Measurements from ENCODE around the gene BGLAP.
A peak's percentile ranks its signal among the peaks of the same experiment; 100 is the strongest.

The BGLAP gene

DNA sequence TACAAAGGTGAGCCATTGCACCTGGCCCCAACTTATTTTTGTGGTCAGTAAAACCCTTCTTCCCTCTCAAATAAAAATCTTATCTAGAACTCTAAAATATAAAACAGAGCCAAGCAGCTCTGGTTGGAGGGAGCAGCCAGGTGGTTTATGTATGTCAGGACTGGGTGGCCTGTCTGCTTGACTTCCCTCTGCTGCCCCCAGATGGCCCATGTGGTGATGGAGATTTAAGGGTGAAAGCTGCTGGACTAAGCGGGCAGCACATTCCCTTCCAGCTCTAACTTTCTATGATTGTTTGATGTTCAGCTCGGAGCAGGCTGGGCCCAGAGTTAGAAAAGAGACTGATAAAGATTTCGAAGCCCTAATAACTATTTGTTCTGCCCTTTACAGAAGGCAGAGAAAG, 17.8 kb downstream of the BGLAP start:
- DNase-seq = no peak

DNA sequence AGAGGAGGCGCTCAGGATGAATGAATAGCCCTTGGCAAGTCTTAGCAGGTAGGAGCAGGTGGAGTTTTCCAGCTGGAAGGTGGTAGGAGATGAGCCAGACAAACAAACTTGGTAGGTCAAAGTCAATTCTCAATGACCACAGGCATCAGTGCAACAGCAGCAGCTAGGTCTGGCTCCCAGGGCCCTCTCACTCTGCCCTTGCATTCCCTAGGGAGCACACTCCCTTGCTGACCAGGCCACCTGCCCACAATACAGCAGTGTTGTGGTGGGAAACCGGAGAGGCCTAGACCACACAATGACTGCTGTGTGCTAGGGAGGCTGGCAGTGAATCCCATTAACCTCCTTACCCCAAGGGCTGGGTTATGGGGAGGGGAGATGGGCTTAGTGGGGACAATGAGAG, 18.9 kb downstream of the BGLAP start:
- no peak for DNase-seq

DNA sequence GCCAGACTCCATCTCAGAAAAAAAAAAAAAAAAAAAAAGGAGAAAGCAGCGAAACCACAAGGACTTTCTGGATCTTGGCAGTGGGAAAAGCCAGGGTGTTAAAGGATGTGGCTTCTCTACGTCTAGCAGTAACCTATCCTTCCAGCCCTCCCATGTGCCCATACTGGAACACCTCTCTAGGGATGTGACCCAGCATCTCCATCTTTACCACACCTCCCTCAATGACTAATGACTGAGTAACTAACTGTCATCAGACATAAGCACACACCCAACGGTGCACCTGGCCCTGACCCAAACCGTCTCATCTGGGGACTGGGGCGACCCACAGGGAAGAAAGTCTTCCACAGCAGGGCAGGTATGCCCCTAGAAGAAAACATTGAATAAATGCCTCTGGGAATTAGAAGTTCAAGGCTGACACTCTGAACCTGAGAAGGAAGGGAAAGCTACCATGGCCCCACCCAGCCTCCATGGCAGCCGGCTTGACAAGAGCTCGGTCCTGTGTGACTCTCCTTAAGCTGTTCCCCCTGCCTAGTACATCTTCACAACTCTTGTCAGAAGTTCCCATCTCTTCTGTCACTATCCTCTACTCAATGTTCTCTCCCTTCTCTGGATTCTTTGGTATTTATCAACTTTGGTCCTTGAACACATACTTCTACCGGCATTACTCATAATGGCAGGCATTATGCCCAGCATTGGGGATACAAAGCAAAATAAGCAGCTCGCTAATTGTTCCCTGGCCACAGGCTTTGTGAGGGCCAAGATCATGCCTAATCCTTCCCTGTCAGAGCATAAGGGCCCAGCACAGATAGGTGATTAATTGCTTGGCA, 20.7 kb downstream of the BGLAP start:
- DNase-seq = no peak

DNA sequence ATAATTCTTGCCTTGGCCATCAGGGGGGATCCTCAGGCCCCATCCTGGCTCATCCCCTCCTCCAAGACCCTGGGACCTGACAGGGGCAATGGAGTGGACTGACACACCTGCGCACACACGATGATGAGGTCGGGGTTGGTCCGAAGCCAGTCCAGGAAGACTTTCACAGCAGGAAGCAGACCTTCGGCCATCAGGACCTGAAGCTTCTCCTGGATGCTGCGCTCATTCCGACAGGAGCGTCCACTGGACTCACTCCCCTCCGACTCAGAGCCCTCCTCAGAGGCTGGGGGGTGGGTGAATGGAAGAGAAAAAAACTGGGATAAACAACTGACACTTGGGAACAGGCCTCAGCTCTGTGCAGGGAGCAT, 21.3 kb downstream of the BGLAP start:
- DNase-seq = no peak

DNA sequence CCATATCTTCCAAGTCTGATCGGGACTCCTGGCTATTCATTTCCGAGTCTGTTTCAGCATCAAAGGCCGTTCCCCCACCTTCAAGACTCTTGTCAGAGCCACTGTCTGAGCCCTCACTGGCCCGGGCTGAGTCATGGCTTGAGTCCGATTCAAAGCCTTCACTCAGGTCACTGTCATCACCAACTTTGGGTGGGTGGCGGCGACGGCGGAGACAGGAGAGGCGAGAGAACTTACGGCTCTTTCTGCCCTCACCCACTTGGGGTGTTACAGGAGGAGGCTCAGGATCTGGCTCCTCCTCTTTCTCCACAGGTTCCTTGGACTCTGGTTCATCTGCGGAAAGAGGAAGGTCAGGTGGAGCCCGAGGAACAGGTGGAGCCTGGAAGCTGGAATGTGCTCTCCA, 24.1 kb downstream of the BGLAP start:
- DNase-seq = no peak

DNA sequence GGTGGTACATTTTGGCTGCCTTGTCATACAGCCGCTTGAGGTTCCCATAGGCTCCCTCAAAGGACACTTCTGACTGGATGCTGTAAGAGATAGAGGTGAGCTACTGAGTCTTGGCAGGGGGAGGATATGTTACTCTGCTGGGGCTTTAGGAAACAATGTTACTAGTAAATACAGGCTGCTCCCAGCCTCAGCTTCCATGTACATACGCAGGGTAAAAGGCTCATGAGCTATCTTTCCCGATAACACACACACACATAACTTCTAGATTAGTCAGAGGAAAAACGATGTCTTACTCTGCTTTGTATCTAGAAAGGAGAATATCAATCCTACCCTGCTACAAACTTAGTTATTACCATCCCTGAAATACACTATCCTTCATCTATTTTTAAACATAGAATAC, 26.4 kb downstream of the BGLAP start:
- DNase-seq = no peak

DNA sequence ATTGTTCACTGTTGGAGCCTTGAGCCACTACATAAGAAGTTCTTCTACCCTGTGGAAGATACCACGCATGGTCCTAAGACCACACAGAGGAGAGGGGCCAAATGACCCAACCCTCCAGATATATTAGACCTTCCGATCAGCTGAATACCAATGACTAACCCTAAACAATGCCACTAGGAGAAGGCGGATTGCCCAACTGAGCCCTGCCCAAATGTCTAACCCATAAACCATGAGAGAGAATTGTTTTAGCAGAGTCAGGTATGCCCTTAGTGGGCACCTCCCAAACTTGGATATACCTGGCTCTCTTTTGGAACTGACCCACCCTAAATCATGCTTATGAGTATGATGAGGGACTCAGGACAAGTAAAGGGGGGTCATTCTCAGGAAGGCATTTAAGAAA, 28.3 kb downstream of the BGLAP start:
- no peak for DNase-seq

DNA sequence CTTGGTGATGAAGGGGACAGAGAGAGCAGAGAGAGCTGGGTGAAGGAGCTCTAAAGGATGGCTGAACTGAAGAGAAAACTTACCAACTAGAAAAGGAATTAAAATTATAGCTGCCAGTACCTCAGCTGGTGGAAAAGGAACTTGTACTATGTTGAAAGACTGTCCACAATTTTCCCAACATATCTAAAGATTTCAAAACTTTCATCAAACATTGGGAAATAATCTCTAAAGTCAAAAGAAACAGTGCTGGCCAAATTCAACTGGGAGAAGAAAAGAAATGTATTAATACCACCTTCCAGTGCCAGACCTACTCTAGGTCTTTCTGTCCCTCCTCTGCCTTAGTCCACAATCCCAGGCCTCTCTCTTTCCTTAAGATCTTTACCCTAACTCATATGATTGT, 34.5 kb downstream of the BGLAP start:
- DNase-seq = no peak

DNA sequence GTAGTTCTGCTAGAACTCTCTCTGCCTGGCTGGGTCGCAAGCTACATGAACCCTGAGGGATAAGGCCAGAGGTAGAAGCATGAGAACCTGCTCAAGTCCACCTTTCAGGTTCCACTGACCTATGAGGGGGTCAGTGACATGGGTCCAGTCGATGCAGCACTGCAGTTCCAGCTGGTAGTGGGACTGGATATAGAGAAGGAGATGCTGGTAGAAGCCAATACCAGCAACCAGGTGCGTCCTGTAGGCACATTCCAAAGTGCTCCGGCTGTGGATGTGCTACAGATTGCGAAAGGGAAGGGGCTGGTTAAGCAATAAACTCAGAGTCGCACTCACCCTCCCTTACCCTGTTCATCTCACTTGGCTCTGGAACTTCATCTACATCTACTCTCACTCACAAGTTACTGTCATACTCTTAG, 35.0 kb downstream of the BGLAP start:
- DNase-seq = no peak

DNA sequence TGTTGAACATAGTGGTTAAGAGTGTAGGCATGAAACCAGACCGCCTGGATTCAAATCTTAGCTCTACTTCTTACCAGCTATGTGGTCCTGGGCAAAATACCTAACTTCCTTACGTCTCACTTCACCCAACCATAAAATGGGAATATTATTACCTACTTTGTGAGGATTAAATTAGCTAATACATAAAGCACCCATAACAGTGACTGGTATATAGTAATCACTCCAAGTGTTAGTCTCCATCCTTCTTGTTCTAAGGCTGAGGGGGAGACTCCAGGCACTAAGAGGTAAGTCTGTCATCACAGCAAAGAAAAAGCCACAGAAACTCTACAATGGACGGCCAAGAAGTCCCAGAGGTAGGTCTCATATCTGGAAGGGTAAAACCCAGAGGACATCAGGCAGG, 37.9 kb downstream of the BGLAP start:
- DNase-seq = no peak

DNA sequence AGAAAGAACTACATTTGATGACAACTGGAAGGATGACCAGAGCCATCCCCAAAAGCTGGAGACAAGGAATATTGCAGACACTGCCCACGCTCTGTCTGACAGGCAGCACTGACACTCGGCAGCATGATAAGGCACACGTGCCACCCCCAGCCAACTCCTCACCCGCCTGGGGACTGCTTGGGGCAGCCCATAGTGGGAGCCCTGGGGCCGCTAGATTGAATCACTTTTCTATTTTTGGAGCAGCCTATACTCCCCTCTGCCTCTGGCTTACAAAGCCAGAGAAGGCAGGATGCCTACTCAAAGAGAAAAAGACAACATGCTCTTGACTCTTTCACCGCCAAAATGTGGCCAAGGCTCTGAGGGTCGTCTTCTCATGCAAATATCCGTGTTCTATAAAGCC, 39.3 kb downstream of the BGLAP start:
- DNase-seq = no peak

DNA sequence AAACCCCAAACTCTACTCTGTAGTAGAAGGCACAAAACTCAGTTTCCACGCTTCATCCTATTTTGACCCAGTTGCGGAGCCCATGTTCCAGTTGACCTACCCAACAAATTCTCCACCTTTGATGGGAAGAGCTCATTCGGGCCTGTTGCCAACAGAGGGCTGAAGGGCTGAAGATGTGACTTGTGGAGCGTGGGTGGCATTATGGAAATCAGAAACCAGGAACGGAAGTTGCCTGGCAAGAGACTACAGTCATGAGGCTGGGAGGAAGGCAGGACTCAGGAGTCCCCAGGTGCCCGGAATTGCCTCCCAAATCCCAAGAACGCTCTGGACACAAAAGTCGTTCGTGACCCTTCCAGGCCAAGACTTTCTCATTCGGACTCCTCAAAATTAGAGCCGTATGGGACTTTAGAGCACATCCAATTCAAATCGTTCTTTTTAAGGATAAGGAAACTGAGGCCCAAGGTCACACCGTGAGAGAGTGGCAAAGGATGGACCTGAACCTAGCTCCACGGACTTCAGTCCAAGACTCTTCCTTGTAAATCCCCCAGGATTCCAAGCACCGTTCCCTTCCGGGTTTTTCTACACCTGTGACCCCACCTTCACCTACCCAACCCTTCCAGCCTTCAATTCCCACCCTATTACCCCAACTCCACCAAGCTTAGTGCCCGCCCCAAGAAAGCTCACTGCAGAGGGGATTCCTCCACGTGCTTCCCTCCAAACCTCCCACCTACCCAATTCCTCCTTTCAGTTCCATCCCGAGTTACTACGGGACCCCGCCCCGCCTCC, 39.9 kb downstream of the BGLAP start:
- no peak for DNase-seq

DNA sequence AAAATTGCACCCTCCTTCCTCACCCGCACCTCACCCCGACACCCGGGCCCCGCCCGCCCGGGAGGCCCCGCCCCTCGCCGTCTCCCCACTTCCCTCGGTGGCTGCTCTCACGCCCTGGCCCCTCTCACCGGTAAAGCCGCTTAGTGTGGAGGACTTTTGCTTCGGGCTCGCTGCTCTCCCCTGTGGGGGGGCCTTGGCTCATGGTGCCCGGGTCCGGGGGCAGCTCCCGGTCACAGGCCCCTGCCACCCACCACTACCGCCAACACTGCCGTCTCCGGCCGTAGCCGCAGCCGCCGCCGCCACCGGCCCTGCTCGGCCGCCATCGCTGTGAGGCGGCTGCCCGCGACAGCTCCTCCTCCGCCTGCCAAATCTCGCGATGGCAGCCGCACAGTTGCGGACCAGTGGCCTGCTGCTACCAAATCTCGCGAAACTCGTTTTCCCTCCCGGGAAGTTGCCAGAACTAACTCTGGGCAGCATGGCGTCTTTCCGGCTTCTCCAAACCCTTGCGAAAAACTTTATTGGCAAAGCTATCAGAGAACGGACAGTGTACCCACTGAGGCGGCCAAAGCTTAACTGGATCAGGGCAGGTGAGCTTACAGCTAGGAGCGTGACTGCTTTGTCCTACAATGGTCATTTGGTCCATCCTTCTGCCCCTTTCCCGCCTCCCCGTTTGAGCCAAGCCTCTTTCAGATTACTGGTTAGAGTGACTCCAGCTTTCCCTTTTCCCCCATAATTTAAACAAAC, 40.7 kb downstream of the BGLAP start, which contains the start of gene SMG5:
SMG5 (minus strand) TSS at position 347 of the 744 bp plus-strand sequence; CDS start at position 202, 145 bp downstream.
- DNase-seq = peak; percentile 94

DNA sequence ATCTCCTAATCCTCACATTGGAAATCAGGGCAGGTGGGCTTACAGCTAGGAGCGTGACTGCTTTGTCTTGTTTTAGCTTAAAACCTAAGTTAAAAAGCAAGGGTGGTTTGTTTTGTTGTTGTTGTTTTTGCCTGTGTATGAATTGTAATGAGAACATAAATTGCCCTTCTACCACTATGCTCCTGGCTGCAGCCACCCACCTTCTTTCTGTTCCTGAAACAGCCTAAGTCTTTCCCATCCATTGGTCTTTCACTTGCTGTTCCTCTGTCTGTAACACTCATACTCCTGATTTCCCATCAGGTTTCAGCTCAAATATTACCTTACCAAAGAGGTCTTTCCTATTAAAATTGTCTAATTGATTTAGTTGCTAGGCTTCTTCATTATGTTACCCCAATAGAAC, 41.5 kb downstream of the BGLAP start:
- DNase-seq = no peak

DNA sequence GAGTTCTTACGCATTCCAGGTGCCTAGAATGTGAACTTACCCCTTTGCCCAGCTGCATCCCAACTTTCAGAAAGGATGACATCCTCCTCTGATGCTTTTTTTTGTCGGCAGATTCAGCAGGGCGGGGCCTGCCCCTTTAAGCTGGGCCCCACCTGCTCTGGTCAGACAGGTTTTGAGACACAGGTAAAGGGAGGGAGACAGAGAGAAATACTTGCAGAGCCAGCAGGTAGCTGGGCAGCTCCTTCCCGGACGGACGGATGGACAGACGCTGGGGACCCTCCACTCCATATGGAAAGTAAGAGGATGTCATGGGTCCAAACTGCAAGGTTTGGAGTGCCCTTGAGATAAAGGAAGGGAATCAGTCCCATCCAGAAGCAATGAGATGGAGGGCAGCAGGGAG, 42.1 kb downstream of the BGLAP start, which contains the start of gene TMEM79:
TMEM79 (plus strand) TSS at position 214 of the 400 bp plus-strand sequence. CDS start 902 bp downstream, outside the sequence.
- DNase-seq = no peak

DNA sequence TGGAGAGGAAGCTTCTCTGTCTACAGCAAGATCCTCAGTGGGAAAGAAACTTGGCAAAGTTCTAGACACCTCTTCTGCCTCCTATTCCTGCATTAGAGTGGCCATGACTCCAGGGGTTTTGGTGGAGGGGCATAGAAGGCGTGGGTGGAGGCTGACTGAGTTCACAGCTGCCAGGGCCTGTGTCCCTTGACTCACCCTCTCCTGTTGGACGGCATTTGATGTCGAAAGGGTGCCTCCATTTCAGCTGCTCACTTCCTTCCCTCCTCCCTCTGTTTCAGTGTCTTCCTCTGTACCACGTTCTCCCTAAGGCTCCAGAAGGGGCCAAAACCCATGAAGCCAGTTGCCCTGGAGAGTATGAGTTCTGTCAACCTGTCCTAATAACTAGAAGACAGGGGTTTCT, 42.8 kb downstream of the BGLAP start:
- DNase-seq = no peak

DNA sequence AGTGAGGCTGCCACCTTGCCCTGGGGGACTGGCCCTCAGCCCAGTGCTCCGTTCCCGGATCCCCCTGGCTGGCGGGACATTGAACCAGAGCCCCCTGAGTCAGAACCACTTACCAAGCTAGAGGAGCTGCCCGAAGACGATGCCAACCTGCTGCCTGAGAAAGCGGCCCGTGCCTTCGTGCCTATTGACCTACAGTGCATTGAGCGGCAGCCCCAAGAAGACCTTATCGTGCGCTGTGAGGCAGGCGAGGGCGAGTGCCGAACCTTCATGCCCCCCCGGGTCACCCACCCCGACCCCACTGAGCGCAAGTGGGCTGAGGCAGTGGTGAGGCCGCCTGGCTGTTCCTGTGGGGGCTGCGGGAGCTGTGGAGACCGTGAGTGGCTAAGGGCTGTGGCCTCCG, 43.5 kb downstream of the BGLAP start:
- no peak for DNase-seq

DNA sequence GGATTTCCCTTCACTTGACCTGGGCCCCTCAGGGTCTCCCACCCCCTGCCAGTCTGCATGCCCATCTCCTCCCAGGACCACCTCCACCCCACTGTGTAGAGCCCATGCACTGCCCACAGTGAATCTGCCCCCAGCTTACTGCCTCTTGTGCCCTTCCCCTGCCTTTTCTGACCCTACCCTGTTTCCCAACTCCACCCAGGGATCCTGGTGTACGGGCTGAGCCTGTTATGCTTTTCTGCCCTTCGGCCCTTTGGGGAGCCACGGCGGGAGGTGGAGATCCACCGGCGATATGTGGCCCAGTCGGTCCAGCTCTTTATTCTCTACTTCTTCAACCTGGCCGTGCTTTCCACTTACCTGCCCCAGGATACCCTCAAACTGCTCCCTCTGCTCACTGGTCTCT, 44.1 kb downstream of the BGLAP start:
- DNase-seq = no peak

DNA sequence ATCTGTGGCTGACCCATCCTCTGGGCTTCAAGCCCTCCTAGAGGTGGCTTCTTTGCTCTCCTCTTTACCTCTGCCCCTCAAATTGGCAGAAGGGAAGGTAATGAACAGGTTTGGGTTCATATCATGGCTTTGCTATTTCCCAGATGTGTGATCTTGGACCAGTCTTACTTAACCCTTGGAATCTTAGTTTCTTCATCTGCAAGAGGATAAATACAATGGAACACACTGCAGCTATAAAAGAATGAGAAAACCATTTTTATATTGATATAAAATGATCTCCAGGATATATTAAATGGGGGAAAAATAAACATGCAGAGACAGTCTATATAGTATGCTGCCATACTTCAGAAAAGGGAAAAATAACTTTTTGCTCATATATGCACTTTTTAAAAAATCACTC, 47.9 kb downstream of the BGLAP start:
- DNase-seq = no peak

DNA sequence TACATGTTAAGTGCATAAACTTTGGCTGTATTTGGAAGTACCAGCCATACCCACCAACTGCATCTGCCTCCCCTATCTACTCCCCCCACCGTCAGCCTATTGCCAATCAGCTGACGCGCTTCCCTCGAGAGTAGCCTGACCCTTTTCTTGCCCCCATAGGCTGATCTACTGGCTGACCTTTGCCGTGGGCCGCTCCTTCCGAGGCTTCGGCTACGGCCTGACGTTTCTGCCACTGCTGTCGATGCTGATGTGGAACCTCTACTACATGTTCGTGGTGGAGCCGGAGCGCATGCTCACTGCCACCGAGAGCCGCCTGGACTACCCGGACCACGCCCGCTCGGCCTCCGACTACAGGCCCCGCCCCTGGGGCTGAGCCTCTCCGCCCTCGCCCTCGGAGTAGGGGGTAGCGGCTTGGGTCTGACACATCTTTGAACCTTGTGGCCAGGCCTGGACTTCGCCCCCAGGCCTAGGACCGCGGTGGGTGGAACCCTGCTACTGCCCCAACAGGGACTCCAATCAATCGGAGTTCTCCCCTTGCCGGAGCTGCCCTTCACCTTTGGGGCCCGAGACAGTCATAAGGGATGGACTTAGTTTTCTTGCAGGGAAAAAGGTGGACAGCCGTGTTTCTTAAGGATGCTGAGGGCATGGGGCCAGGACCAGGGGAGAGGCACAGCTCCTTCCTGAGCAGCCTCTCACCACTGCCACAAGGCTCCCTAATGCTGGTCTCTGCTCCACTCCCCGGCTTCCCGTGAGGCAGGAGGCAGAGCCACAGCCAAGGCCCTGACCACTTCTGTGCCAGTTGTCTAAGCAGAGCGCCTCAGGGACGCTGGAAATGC, 49.5 kb downstream of the BGLAP start:
- DNase-seq = no peak
